ENCODE data around the gene MCM3AP.
A peak's percentile ranks its signal among the peaks of the same experiment; 100 is the strongest.

GRCh38 chr21:46326110-46326703 lies 40.8 kb upstream of the MCM3AP start:
- TF ChIP-seq CTCF (conservative IDR thresholded peaks at IDR 0.05; ENCODE audit: low read length) (peak; percentile 71), EZH2phosphoT487 (IDR thresholded peaks at IDR 0.05; ENCODE audit: borderline replicate concordance, low read depth, low read length) (no peak)

Data from OCI-LY7 (cell line).